ENCODE results near the gene RDH11. TPM values are rescaled to one million over a fixed set of nuclear protein-coding genes. Genes with fewer than 3 reads are reported as not detected.
"Not testable (repeated sequence)": the region's sequence is repeated elsewhere in the genome, so short reads cannot be mapped to it uniquely, and the experiment has no call there.

RDH11 gene
- polyA plus RNA-seq, 1 donor: 121 TPM

- no peak for DNase-seq
Measured at GRCh38 chr14:67705211-67705610, 9.6 kb upstream of the RDH11 start.

- peak; percentile 60 for DNase-seq
Measured at GRCh38 chr14:67704484-67705089, 9.0 kb upstream of the RDH11 start.

DNA sequence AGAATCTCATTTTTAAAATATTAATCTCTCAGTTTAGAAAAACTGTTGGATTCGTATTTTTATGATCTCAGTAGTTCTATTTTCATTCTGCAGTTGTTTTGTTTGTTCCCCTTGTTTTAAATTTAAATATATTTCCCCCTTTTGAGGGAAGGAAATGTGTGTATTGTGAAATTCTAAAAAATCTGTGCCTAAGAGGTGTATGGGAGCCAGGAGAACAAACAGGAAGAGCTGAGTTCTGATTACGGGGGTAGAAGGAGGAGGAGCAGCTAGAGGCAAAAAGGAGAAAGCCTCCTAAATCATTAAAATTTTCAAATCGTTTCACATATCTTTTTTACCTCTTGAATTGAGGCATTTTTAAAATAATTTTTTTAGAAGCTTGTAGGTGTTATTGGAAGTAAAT is 8.4 kb upstream of the RDH11 start:
- DNase-seq: no peak

DNA sequence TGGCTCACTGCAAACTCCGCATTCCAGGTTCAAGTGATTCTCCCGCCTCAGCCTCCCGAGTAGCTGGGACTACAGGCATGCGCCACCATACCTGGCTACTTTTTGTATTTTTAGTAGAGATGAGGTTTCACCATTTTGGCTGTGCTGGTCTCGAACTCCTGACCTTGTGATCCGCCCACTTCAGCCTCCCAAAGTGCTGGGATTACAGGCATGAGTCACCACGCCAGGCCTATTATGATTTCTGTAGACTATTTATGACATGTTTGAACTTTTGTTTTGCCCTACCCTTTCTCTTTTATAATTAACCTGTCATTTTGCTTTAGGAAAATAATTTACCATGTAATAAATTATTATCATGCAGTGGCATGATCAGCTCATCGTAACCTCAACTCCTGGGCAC is 5.9 kb upstream of the RDH11 start, which contains the start of gene RDH12:
TSS of gene RDH12 (plus strand) at position 395 of the 400 bp plus-strand sequence. CDS start 20,757 bp downstream, outside the sequence.
- DNase-seq: not testable (repeated sequence)

DNA sequence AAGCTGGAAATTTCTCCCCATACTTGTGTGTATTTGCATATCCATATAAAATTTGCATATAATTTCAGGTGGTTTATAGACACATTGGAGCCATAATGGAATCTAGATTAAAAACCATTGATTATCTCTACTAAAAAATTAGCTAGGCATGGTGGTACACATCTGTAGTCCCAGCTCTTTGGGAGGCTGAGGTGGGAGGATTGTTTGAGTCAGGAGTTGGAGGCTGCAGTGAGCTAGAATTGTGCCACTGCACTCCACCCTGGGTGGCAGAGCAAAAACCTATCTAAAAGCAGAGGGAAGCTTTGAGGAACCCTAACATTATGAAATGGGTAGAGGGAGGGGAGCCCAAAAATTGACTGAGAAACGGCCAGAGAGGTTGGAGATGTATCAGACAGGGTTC is 2.6 kb upstream of the RDH11 start:
- no peak for DNase-seq

DNA sequence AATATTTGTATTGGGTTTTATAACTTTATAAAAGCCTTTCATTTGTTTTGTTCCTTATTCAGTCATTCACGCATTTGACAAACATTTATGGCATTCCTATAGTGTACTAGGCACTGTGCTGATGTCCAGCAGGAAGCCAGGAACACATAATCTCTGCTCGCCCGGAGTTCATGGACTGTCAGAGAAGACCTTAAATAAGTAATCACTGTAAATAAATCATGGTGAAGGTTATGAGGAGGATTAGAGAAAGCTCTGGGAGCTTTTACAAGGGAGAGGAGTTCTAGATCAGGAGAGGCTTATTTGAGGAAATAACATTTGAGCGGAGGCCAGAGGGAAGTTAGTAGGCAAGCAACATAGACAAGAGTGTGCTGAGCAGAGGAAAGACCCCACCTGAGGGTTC is 1.4 kb upstream of the RDH11 start:
- no peak for DNase-seq

- peak; percentile 66 for DNase-seq
Measured at GRCh38 chr14:67694791-67695393, 672 bp downstream of the RDH11 start.

DNA sequence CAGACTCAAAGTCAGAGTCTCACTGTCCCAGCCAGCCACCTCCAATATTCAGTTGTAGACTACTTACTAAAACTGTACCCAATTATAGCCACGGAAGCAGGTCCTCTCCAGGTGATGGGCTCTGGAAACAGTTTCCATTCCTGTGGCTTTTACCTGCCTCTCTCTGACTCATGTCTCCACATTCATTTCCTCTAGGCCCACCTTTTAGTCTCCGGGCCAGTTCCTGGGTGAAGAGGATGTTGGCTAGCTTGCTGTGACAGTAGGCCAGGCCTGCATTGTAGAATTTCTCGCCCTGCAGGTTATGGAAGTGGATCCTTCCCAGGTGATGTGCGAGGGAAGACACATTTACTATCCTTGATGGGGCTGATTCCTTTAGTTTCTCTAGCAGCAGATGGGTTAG is 5.6 kb downstream of the RDH11 start:
- no peak for DNase-seq

DNA sequence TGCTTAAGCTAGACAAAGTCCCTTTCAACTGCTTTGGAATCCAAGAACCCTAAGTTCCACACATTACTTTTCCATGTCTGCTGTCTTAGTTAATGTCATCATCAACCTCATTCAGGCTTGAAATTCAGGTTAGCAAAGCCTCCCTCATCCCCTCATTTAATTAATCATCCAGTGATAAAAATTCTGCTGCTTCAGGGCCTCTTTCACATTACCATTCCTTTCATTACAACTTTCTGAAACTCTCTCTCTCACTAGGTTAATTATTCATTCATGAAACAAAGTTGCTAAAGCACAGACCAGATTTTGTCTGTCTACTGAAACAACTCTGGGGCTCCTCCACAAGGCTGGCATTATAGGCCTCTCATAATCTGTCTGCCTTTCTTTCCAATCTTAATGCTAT is 11.7 kb downstream of the RDH11 start:
- DNase-seq: no peak

- DNase-seq: no peak
Measured at GRCh38 chr14:67680941-67681340, 14.6 kb downstream of the RDH11 start.

GRCh38 chr14:67680121-67680602 is 15.4 kb downstream of the RDH11 start:
- no peak for DNase-seq

DNA sequence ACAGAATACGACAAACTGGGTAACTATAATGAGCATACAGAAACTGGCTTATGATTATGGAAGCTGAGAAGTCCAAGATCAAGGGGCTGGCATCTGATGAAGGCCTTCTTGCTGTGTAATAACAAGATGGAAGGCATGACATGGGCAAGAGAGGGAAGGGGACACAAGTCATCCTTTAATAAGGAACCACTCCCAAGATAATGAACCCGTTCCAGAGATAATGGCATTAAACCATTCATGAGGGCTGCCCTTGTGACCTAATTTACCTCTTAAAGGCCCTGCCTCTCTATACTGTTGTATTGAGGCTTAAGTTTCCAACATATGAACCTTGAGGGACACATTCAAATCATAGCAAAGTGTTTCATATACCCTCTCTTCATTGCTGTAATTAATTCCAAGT is 16.6 kb downstream of the RDH11 start:
- no peak for DNase-seq

DNA sequence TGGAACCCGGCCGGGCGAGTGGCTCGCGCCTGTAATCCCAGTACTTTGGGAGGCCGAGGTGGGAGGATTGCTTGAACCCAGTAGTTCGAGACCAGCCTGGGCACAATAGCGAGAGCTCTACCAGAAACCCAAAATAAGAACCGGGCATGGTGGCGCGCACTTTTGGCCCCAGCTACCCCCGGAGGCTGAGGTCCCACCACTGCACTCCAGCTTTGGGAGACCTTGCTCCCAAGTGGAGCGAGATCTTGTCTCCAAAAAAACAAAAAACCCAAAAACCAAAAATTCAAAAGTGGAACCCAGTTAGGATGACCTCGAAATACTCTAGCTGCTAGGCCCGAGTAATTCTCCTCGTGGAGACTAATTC is 20.4 kb downstream of the RDH11 start:
- DNase-seq: no peak

- peak; percentile 86 for DNase-seq
Measured at GRCh38 chr14:67674480-67675218, 20.9 kb downstream of the RDH11 start, which contains the start of gene VTI1B. TSS of gene VTI1B (minus strand) at chr14:67674632. CDS start at chr14:67674489, 143 bp downstream.

DNA sequence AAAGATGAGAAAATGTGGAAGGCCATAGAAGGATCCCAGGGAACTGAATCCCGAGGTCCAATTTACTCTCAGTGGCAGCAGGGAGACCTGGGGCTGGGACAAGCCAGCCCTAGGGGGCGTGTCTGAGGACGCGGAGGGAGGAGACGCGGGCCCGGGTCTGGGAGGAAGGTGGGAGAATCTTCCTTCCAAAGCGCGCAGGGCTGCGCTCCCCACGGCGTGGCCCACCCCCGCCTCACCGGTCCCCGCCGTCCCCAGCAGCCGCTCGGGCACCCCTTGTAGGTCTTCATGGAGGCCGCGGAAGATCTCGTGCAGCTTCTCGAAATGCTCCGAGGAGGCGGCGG is 21.5 kb downstream of the RDH11 start:
- peak; percentile 72 for DNase-seq

- no peak for DNase-seq
Measured at GRCh38 chr14:67673451-67673850, 22.1 kb downstream of the RDH11 start.

DNA sequence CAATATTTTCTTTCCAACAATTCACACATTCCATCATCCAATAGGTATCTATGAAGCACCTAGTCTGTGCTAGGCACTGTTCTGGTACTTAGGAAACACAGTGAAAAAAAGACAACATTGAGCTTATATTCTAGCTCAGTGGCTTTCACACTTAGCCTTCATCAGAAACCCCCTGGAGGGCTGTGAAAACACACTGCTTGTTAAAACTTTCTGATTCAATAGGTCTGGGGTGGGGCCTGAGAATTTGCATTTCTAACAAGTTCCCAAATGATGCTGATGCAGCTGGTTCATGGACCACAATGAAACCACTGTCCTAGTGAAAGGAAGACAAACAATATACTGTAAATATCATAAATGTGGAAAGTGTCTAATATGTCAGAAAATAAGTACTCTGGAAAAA is 27.0 kb downstream of the RDH11 start:
- DNase-seq: no peak

DNA sequence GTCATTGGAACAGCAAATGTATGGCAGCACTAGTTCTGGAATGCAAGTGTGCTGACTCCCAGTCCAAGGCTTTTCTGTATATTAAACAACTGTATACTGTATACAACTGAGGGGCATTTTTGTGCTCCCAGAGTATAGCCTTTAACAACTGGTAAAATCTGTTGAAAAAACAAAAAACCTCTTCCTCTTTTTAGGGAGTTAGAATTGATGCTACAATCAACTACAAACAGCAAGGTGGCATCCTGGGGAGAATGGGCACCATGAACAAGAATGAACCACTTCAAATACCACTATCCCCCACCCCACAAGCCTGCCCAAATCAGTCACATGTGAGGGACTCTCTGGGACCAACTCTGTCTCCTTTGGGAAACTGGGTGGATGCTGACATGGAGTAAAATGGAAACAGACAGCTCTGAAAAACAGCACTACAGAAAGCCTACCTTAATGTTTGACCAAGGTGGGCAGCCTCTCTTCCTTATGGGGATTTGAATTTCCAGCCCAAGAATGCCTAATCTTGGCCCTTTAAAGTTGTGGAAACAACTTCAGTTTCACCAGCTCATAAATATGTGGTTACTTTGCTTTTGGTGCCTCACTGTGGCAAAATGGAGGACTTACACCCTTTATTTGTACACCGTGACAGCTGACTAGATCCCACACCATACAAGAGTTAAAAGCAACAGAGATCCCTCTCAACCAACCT is 28.7 kb downstream of the RDH11 start:
- peak; percentile 64 for DNase-seq

GRCh38 chr14:67665868-67666267 is 29.7 kb downstream of the RDH11 start:
- DNase-seq: no peak

DNA sequence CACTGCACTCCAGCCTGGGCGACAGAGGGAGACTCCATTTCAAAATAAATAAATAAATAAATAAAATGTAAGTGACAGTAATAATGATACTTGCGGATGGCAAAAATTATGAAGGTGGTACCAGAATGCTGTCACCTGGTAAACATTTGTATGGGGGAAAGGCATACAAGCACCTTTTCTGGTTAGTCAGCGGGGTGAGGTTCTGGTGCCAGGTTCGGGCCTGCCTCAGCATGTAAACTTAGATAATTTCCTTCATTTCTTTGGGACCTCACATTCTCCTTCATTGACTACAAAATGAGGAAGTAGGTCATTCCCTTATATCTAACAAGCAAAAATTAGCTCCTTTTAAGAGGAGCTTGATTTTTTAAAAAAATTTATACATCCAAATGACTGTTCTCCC is 31.9 kb downstream of the RDH11 start:
- no peak for DNase-seq

DNA sequence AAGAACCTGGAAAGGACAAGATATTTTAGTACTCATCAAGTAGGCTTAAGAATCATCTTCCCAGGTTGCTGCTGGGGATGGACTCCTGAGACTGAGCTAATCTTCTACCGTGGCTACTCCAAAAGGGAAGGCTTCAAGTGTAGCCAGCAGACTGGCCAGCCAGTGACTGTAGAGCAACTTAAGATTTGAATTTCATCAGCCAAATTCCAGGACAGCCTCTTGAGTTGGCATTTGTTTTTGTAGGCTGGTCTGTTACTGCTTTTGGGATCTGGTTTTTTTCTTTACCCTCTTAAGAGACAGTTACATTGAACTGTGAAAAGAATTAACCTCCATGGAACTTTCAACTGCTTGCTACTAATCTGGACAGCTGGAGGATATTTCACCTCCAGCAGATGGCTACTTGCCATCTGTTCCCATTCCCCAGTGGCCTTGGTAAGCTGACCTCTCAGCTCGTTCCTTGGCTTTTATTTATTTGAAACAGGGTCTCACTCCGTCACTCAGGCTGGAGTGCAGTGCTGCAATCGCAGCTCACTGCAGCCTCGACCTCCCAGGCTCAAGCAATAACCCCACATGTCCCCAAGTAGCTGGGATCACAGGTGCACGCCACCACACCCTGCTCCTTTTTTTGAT is 41.8 kb downstream of the RDH11 start:
- DNase-seq: no peak

DNA sequence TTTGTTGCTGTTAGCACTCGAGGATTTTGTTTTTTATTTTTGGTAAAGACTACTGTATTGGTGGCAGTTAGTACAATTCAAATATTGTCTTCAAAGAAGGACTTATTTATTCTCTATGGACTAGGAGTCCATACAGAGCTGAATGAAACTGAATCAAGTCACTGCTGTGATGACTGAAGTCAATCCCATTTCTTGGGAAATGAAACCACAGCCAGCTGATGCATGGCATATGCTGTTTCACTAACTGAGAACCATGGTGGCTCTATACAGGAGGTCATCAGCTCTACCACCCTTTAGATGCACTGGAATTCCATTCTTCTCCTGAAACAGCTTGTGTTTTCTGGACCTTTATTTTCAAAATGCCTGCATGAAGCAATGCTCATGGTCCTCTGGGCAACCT is 43.4 kb downstream of the RDH11 start:
- DNase-seq: no peak

Data from left kidney (tissue), 2 donors.